ENCODE data around the gene PDS5A. TPM values are rescaled to one million over a fixed set of nuclear protein-coding genes. Genes with fewer than 3 reads are reported as not detected.

PDS5A gene
- total and polyA plus RNA-seq, 4 donors: 21.2 to 121 (median 42.3) TPM

DNA sequence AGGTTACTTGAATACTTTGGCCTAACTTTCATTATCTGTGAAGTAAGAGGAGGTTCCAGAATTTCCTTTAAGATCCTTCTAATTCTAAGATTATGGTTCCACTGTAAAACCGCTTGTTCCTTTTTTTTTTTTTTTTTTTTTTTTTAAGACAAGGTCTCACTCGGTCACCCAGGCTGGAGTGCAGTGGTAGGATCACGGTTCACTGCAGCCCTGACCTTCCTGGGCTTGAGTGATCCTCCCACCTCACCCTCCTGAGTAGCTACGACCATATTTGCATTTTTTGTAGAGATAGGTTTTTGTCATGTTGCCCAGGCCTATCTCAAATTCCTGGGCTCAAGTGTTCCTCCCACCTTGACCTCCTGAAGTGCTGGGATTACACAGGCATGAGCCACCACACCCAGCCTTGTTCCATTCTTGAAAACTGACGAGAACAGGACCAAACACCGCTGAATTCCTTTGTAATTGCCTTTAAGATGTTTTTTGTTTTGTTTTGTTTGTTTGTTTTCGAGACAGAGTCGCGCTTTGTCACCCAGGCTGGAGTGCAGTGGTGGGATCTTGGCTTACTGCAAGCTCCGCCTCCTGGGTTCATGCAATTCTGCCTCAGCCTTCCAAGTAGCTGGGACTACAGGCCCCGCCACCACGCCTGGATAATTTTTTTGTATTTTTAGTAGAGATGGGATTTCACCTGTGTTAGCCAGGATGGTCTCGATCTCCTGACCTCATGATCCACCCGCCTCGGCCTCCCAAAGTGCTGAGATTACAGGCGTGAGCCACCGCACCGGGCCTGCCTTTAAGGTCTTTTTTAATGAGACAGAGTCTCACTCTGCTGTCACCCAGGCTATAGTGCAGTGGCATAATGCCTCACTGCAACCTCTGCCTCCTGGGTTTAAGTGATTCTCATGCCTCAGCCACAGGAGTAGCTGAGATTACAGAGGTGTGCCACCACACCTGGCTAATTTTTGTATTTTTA lies 6.8 kb downstream of the PDS5A start:
- Histone ChIP-seq H3K4me1 (ENCODE audit: control insufficient read depth in 5 of 5, insufficient read depth in 5 of 5, low read length in 5 of 5) (peaks cover 4 to 10% (median 7%) of the 10 kb centered on the region in 5 donors), H3K27ac (ENCODE audit: low read depth in 1 of 2, low read length in 1 of 2) (peak overlapping the region in 1 of 2 donors; percentile 84), H3K9me3 (ENCODE audit: control insufficient read depth in 4 of 4, insufficient read depth in 3 of 4, low read length in 3 of 4) (no peaks in the 10 kb centered on the region), H3K9ac (ENCODE audit: insufficient read depth in 1 of 2, low read length in 2 of 2) (peak overlapping the region in 1 of 2 donors; percentile 42), H3K27me3 (ENCODE audit: control insufficient read depth in 3 of 3, insufficient read depth in 3 of 3, low read length in 2 of 3) (no peaks in the 10 kb centered on the region), H3K36me3 (ENCODE audit: control insufficient read depth in 4 of 4, insufficient read depth in 4 of 4, low read length in 4 of 4) (peaks cover 4 to 17% (median 9%) of the 10 kb centered on the region in 4 donors), H3K4me3 (no peak overlapping the region)
- peak; percentile 88 for ATAC-seq (ENCODE audit: insufficient read depth, low FRiP score)
- DNase-seq: no peak
- TF ChIP-seq, protein P1, sequence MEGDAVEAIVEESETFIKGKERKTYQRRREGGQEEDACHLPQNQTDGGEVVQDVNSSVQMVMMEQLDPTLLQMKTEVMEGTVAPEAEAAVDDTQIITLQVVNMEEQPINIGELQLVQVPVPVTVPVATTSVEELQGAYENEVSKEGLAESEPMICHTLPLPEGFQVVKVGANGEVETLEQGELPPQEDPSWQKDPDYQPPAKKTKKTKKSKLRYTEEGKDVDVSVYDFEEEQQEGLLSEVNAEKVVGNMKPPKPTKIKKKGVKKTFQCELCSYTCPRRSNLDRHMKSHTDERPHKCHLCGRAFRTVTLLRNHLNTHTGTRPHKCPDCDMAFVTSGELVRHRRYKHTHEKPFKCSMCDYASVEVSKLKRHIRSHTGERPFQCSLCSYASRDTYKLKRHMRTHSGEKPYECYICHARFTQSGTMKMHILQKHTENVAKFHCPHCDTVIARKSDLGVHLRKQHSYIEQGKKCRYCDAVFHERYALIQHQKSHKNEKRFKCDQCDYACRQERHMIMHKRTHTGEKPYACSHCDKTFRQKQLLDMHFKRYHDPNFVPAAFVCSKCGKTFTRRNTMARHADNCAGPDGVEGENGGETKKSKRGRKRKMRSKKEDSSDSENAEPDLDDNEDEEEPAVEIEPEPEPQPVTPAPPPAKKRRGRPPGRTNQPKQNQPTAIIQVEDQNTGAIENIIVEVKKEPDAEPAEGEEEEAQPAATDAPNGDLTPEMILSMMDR (IDR thresholded peaks at IDR 0.05; ENCODE audit: control extremely low read depth, extremely low read depth): no peak
- 65 to 75% methylated on average over 18 of the region's 18 CpGs for WGBS, 2 donors

DNA sequence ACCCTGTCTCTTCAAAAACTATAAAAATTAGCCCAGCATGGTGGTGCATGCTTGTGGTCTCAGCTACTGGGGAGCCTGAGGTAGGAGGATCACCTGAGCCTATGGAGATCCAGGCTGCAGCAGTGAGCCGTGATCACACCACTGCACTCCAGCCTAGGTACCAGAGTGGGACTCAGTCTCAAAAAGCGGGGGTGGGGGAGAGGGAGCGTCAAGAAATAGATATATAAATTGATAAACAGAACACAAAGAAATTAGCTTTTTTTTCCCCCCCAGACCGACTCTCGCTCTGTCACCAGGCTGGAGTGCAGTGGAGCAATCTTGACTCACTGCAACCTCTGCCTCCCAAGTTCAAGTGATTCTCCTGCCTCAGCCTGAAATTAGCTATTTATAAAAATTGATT lies 14.1 kb downstream of the PDS5A start:
- Histone ChIP-seq H3K27ac (ENCODE audit: low read depth in 1 of 2, low read length in 1 of 2) (no peak overlapping the region), H3K9me3 (ENCODE audit: control insufficient read depth in 4 of 4, insufficient read depth in 3 of 4, low read length in 3 of 4) (no peaks in the 10 kb centered on the region), H3K27me3 (ENCODE audit: control insufficient read depth in 3 of 3, insufficient read depth in 3 of 3, low read length in 2 of 3) (no peaks in the 10 kb centered on the region), H3K4me3 (no peak overlapping the region), H3K36me3 (ENCODE audit: control insufficient read depth in 4 of 4, insufficient read depth in 4 of 4, low read length in 4 of 4) (peaks cover 0 to 3% (median 0%) of the 10 kb centered on the region in 4 donors), H3K9ac (ENCODE audit: insufficient read depth in 1 of 2, low read length in 2 of 2) (no peak overlapping the region), H3K4me1 (ENCODE audit: control insufficient read depth in 5 of 5, insufficient read depth in 5 of 5, low read length in 5 of 5) (peaks cover 0 to 7% (median 0%) of the 10 kb centered on the region in 5 donors)
- WGBS, 2 donors: 94 to 95% methylated on average over 5 of the region's 5 CpGs
- DNase-seq (no peak), ATAC-seq (ENCODE audit: insufficient read depth, low FRiP score) (no peak)
- TF ChIP-seq, protein P1 (IDR thresholded peaks at IDR 0.05; ENCODE audit: control extremely low read depth, extremely low read depth): no peak

DNA sequence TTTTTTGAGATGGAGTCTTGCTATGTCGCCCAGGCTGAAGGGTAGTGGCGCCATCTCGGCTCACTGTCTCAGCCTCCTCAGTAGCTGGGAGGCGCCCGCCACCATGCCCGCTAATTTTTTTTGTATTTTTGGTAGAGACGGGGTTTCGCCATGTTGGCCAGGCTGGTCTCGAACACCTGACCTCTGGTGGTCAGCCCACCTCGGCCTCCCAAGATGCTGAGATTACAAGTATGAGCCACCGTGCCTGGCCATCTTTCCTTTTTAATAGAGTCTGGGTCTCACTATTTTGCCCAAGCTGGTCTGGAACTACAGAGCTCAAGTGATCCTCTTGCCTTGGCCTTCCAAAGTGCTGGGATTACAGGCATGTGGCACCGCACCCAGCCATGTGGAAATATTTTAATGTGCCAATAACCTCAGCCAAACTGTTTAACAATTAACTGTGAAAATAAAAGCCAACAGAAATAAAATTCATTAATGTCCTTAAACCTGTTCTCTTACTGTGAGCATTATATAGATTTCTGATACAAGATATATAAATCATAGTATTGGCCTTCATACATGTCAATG lies 16.3 kb downstream of the PDS5A start:
- Histone ChIP-seq H3K9me3 (ENCODE audit: control insufficient read depth in 4 of 4, insufficient read depth in 3 of 4, low read length in 3 of 4) (no peaks in the 10 kb centered on the region), H3K36me3 (ENCODE audit: control insufficient read depth in 4 of 4, insufficient read depth in 4 of 4, low read length in 4 of 4) (peaks cover 0 to 3% (median 0%) of the 10 kb centered on the region in 4 donors), H3K4me3 (no peak overlapping the region), H3K9ac (ENCODE audit: insufficient read depth in 1 of 2, low read length in 2 of 2) (no peak overlapping the region), H3K4me1 (ENCODE audit: control insufficient read depth in 5 of 5, insufficient read depth in 5 of 5, low read length in 5 of 5) (peaks cover 0 to 8% (median 0%) of the 10 kb centered on the region in 5 donors), H3K27me3 (ENCODE audit: control insufficient read depth in 3 of 3, insufficient read depth in 3 of 3, low read length in 2 of 3) (no peaks in the 10 kb centered on the region), H3K27ac (ENCODE audit: low read depth in 1 of 2, low read length in 1 of 2) (no peak overlapping the region)
- ATAC-seq (ENCODE audit: insufficient read depth, low FRiP score) (no peak), DNase-seq (no peak)
- TF ChIP-seq, protein P1 (IDR thresholded peaks at IDR 0.05; ENCODE audit: control extremely low read depth, extremely low read depth): no peak
- 91 to 97% methylated on average over 12 of the region's 12 CpGs for WGBS, 2 donors
